GM15510 (cell line): ENCODE data around the gene HTR4.

ENCODE experiments used
- POLR2A ChIP-seq: IDR thresholded peaks from 3 replicates; pipeline ENCODE4 v1.6.1; 2011; ENCODE audit warnings: borderline replicate concordance; ENCODE audit not compliant: insufficient read length; ENCODE audit errors: extremely low read depth

HTR4 gene

GRCh38 chr5:148635321-148636083, 18.8 kb downstream of the HTR4 start:
- TF ChIP-seq POLR2A: no peak

- no peak for TF ChIP-seq POLR2A
Observed at GRCh38 chr5:148633067-148633377, 21.3 kb downstream of the HTR4 start.

- TF ChIP-seq POLR2A: no peak
Observed at GRCh38 chr5:148632255-148633066, 21.9 kb downstream of the HTR4 start.

- TF ChIP-seq POLR2A: no peak
Observed at GRCh38 chr5:148626986-148627385, 27.3 kb downstream of the HTR4 start.

- no peak for TF ChIP-seq POLR2A
Observed at GRCh38 chr5:148626081-148626613, 28.2 kb downstream of the HTR4 start.

- no peak for TF ChIP-seq POLR2A
Observed at GRCh38 chr5:148625250-148625649, 29.1 kb downstream of the HTR4 start.

- no peak for TF ChIP-seq POLR2A
Observed at GRCh38 chr5:148623741-148624140, 30.6 kb downstream of the HTR4 start.

GRCh38 chr5:148623101-148623500, 31.2 kb downstream of the HTR4 start:
- no peak for TF ChIP-seq POLR2A

GRCh38 chr5:148620696-148621095, 33.6 kb downstream of the HTR4 start:
- TF ChIP-seq POLR2A: no peak

GRCh38 chr5:148620091-148620490, 34.2 kb downstream of the HTR4 start:
- TF ChIP-seq POLR2A: no peak

- no peak for TF ChIP-seq POLR2A
Observed at GRCh38 chr5:148619484-148619883, 34.8 kb downstream of the HTR4 start.

GRCh38 chr5:148615644-148616275, 38.6 kb downstream of the HTR4 start:
- TF ChIP-seq POLR2A: no peak

GRCh38 chr5:148607406-148607805, 46.9 kb downstream of the HTR4 start:
- TF ChIP-seq POLR2A: no peak

GRCh38 chr5:148606296-148606695, 48.0 kb downstream of the HTR4 start:
- TF ChIP-seq POLR2A: no peak

- no peak for TF ChIP-seq POLR2A
Observed at GRCh38 chr5:148599187-148599586, 55.1 kb downstream of the HTR4 start.
